H1 (cell line): Measurements from ENCODE around the gene TMEM106C.

Source experiments
- CTCF ChIP-seq, 3 experiments: IDR thresholded peaks; 1 replicate in 2 of 3; 2 replicates in 1 of 3; pipeline versions ENCODE4 v1.5.1 to v1.6.1; 2011; ENCODE audit warnings: low read length in 3 of 3, mild to moderate bottlenecking in 3 of 3, inconsistent platforms in 2 of 3, low read depth in 1 of 3, moderate library complexity in 1 of 3; ENCODE audit not compliant: insufficient read depth in 1 of 3; ENCODE audit errors: control extremely low read depth in 1 of 3
- EZH2 ChIP-seq: fragments of 200-600 bp; sonication (generic); IDR thresholded peaks from 2 replicates; pipeline ENCODE4 v1.7.1; 2012; ENCODE audit warnings: low read depth, mild to moderate bottlenecking, moderate library complexity, low read length, inconsistent platforms; ENCODE audit not compliant: severe bottlenecking
- GABPA ChIP-seq: IDR thresholded peaks from 2 replicates; pipeline ENCODE4 v1.6.1; 2011; ENCODE audit warnings: mild to moderate bottlenecking, low read length, moderate library complexity, borderline replicate concordance; ENCODE audit not compliant: insufficient read depth
- GTF2F1 ChIP-seq: IDR thresholded peaks from 2 replicates; pipeline ENCODE4 v1.6.1; 2012; ENCODE audit warnings: low read depth, low read length, improper control_type of control experiment, borderline replicate concordance
- JUN ChIP-seq: IDR thresholded peaks from 2 replicates; pipeline ENCODE4 v1.6.1; 2011; ENCODE audit warnings: low read depth, mild to moderate bottlenecking, improper control_type of control experiment, low read length
- JUND ChIP-seq: IDR thresholded peaks from 2 replicates; pipeline ENCODE4 v1.6.1; 2011; ENCODE audit warnings: mild to moderate bottlenecking, improper control_type of control experiment, low read length
- POLR2A ChIP-seq, 2 experiments: IDR thresholded peaks; 1 replicate in 1 of 2; 2 replicates in 1 of 2; pipeline ENCODE4 v1.6.1; 2011; ENCODE audit warnings: low read depth in 2 of 2, low read length in 2 of 2, mild to moderate bottlenecking in 2 of 2; ENCODE audit errors: control extremely low read depth in 1 of 2
- SIX5 ChIP-seq: IDR thresholded peaks from 2 replicates; pipeline ENCODE4 v1.6.1; 2011; ENCODE audit warnings: mild to moderate bottlenecking, low read depth, low read length
- TF ChIP-seq, protein P1 (sequence below): IDR thresholded peaks from 2 replicates; pipeline ENCODE4 v1.6.1; 2011; ENCODE audit warnings: low read depth, mild to moderate bottlenecking, low read length; ENCODE audit not compliant: insufficient read depth

GRCh38 chr12:48007206-48007605, 43.8 kb downstream of the TMEM106C start:
- TF ChIP-seq POLR2A (IDR thresholded peaks at IDR 0.05; ENCODE audit: control extremely low read depth in 1 of 2, low read depth in 2 of 2, low read length in 2 of 2), result no peak
- TF ChIP-seq CTCF (IDR thresholded peaks at IDR 0.05; ENCODE audit: control extremely low read depth in 1 of 3, insufficient read depth in 1 of 3, low read depth in 1 of 3, low read length in 3 of 3), result no peak
- no peak for TF ChIP-seq GABPA
- TF ChIP-seq JUND, result no peak
- TF ChIP-seq EZH2, result no peak
- TF ChIP-seq, protein P1, sequence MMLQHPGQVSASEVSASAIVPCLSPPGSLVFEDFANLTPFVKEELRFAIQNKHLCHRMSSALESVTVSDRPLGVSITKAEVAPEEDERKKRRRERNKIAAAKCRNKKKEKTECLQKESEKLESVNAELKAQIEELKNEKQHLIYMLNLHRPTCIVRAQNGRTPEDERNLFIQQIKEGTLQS, result no peak
- no peak for TF ChIP-seq JUN
- no peak for TF ChIP-seq SIX5
- no peak for TF ChIP-seq GTF2F1
